B cell (primary cell): Measurements from ENCODE around the gene WFS1.

Source experiments
- EZH2 ChIP-seq: IDR thresholded peaks from 2 replicates; pipeline ENCODE4 v1.6.1; 2012; ENCODE audit warnings: borderline replicate concordance, low read depth, mild to moderate bottlenecking, moderate library complexity, low read length; ENCODE audit not compliant: insufficient read depth, poor library complexity, severe bottlenecking
- TF ChIP-seq, protein P1 (sequence below): fragments of 200-600 bp; IDR thresholded peaks from one replicate; pipeline ENCODE4 v1.8.0; 2022; ENCODE audit warnings: antibody characterized with exemption, mild to moderate bottlenecking

DNA sequence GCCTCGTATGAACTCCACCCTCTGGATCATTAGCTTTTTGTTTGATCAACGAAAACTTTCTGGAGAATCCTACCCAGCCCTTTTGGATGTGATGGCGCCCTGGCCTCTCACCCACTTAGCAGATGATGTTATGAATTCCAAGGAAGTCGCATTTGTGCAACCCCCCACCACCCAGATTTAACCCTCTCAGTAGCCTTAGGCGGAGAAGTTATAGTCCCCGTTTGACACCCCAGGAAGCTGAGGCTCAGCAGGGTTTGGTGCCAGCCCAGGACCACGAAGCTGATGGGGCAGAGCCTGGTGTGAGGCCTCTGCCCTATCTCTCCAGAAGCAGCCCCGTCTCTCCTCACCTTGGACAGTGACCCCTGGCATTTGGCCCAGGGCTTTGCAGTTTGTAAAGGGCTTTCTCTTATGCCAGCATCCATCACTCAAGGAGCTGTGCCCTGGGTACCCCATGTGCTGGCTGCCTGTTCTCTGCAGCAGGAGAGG, 1.0 kb downstream of the WFS1 start:
- TF ChIP-seq, protein P1, sequence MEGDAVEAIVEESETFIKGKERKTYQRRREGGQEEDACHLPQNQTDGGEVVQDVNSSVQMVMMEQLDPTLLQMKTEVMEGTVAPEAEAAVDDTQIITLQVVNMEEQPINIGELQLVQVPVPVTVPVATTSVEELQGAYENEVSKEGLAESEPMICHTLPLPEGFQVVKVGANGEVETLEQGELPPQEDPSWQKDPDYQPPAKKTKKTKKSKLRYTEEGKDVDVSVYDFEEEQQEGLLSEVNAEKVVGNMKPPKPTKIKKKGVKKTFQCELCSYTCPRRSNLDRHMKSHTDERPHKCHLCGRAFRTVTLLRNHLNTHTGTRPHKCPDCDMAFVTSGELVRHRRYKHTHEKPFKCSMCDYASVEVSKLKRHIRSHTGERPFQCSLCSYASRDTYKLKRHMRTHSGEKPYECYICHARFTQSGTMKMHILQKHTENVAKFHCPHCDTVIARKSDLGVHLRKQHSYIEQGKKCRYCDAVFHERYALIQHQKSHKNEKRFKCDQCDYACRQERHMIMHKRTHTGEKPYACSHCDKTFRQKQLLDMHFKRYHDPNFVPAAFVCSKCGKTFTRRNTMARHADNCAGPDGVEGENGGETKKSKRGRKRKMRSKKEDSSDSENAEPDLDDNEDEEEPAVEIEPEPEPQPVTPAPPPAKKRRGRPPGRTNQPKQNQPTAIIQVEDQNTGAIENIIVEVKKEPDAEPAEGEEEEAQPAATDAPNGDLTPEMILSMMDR, result no peak
- TF ChIP-seq EZH2, result no peak
